H1 (cell line): ENCODE data around the gene SNRPD3. TPM values are rescaled to one million over a fixed set of nuclear protein-coding genes. Genes with fewer than 3 reads are reported as not detected.

Source experiments
- CTCF ChIA-PET: fragments of 300-600 bp; sonication (Branson Sonifier 250); formaldehyde crosslinking; loops from one replicate; lab custom pipeline; 2021; ENCODE audit not compliant: partially characterized antibody; lab: Charles Lee
- POLR2A ChIA-PET: fragments of 300-600 bp; sonication (Branson Sonifier 250); formaldehyde crosslinking; loops from one replicate; lab custom pipeline; 2021; ENCODE audit warnings: inconsistent platforms; ENCODE audit not compliant: partially characterized antibody; lab: Charles Lee
- DNase-seq, 2 experiments: peaks; one replicate each; pipeline versions ENCODE4 v3.0.0 to v3.0.0-alpha.2; 2010 to 2022; ENCODE audit warnings: low spot score in 2 of 2, low read depth in 1 of 2, mixed read lengths in 1 of 2
- FAIRE-seq: peaks from 2 replicates; lab custom pipeline; 2011; peaks lifted over from hg19 to GRCh38; lab: Jason Lieb, UNC
- H2AFZ ChIP-seq: 2 replicates; pipeline ENCODE4 v1.8.1; 2012; ENCODE audit warnings: low read length, inconsistent platforms
- H2AK5ac ChIP-seq: 2 replicates; pipeline ENCODE4 v1.6.1; 2013; ENCODE audit warnings: low read depth, low read length
- H2BK120ac ChIP-seq: replicated peaks from 2 replicates; pipeline ENCODE3; 2013; ENCODE audit warnings: low read depth, low read length, inconsistent platforms
- H2BK12ac ChIP-seq: 2 replicates; pipeline ENCODE4 v1.6.1; 2013; ENCODE audit warnings: low read depth, low read length
- H2BK15ac ChIP-seq: 2 replicates; pipeline ENCODE4 v1.6.1; 2013; ENCODE audit warnings: low read length
- H2BK20ac ChIP-seq: 2 replicates; pipeline ENCODE4 v1.6.1; 2013; ENCODE audit warnings: low read length
- H2BK5ac ChIP-seq: 2 replicates; pipeline ENCODE4 v1.6.1; 2013; ENCODE audit warnings: low read depth, low read length
- H3K14ac ChIP-seq: 2 replicates; pipeline ENCODE4 v1.6.1; 2013; ENCODE audit warnings: inconsistent platforms; ENCODE audit not compliant: insufficient read length
- H3K18ac ChIP-seq: 2 replicates; pipeline ENCODE4 v1.6.1; 2013; ENCODE audit warnings: low read length; ENCODE audit errors: extremely low read depth
- H3K23ac ChIP-seq: 2 replicates; pipeline ENCODE4 v1.6.1; 2013; ENCODE audit warnings: inconsistent platforms; ENCODE audit not compliant: insufficient read length
- H3K23me2 ChIP-seq: 2 replicates; pipeline ENCODE4 v1.6.1; 2013; ENCODE audit warnings: low read depth, low read length
- H3K27ac ChIP-seq: 2 replicates; pipeline ENCODE4 v1.6.1; 2011; ENCODE audit warnings: low read depth, low read length, inconsistent platforms
- H3K27me3 ChIP-seq, 4 experiments: replicated peaks in 1 of 4; 1 replicate in 1 of 4; 2 replicates in 3 of 4; pipeline versions ENCODE4 v1.6.1 to v1.8.1; 2011 to 2013; ENCODE audit warnings: low read length in 3 of 4, mild to moderate bottlenecking in 3 of 4, inconsistent platforms in 2 of 4, mixed read lengths in 2 of 4, moderate library complexity in 1 of 4; ENCODE audit not compliant: control insufficient read depth in 3 of 4, insufficient read depth in 3 of 4; ENCODE audit errors: extremely low read depth in 1 of 4
- H3K36me3 ChIP-seq, 4 experiments: 2 replicates each; pipeline versions ENCODE4 v1.6.1 to v1.8.1; 2011 to 2013; ENCODE audit warnings: mild to moderate bottlenecking in 4 of 4, low read length in 3 of 4, moderate library complexity in 2 of 4, control low read depth in 1 of 4, inconsistent platforms in 1 of 4; ENCODE audit not compliant: insufficient read depth in 4 of 4, control insufficient read depth in 2 of 4
- H3K4ac ChIP-seq: replicated peaks from 2 replicates; pipeline ENCODE3; 2013; ENCODE audit warnings: low read length, low read depth, mixed read lengths, inconsistent platforms; ENCODE audit not compliant: insufficient read length
- H3K4me1 ChIP-seq, 4 experiments: replicated peaks in 1 of 4; 1 replicate in 1 of 4; 2 replicates in 3 of 4; pipeline versions ENCODE4 v1.6.1 to v1.8.1; 2011 to 2013; ENCODE audit warnings: low read length in 3 of 4, inconsistent platforms in 2 of 4, mixed read lengths in 1 of 4; ENCODE audit not compliant: insufficient read depth in 4 of 4, control insufficient read depth in 3 of 4
- H3K4me2 ChIP-seq, 2 experiments: 2 replicates each; pipeline versions ENCODE4 v1.6.1 to v1.8.1; 2011 to 2013; ENCODE audit warnings: low read depth in 2 of 2, low read length in 2 of 2, control low read depth in 1 of 2, inconsistent platforms in 1 of 2, mild to moderate bottlenecking in 1 of 2; ENCODE audit not compliant: insufficient read depth in 1 of 2
- H3K4me3 ChIP-seq, 4 experiments: fragments of 200-600, 300-600 bp in 1 of 4; sonication (generic), shearing (Covaris generic), sonication (Bioruptor Twin) in 1 of 4; 2 replicates each; pipeline versions ENCODE4 v1.5.1 to v1.8.1; 2011 to 2016; ENCODE audit warnings: low read length in 4 of 4, low read depth in 3 of 4, control low read depth in 2 of 4, inconsistent platforms in 2 of 4, mild to moderate bottlenecking in 2 of 4, mixed read lengths in 1 of 4, moderate library complexity in 1 of 4; ENCODE audit not compliant: insufficient read depth in 2 of 4; ENCODE audit errors: extremely low read depth in 1 of 4
- H3K56ac ChIP-seq: replicated peaks from 2 replicates; pipeline ENCODE3; 2013; ENCODE audit warnings: low read depth, mild to moderate bottlenecking, mixed read lengths, low read length, inconsistent platforms; ENCODE audit not compliant: insufficient read length
- H3K79me1 ChIP-seq: 2 replicates; pipeline ENCODE4 v1.6.1; 2013; ENCODE audit warnings: low read depth, low read length, control low read depth
- H3K79me2 ChIP-seq, 2 experiments: 2 replicates each; pipeline versions ENCODE4 v1.6.1 to v1.8.1; 2012 to 2013; ENCODE audit warnings: low read length in 2 of 2, mild to moderate bottlenecking in 2 of 2, inconsistent platforms in 1 of 2; ENCODE audit not compliant: insufficient read depth in 2 of 2, control insufficient read depth in 1 of 2
- H3K9ac ChIP-seq, 4 experiments: replicated peaks in 1 of 4; 1 replicate in 1 of 4; 2 replicates in 3 of 4; pipeline versions ENCODE4 v1.6.1 to v1.8.1; 2011 to 2013; ENCODE audit warnings: low read depth in 3 of 4, low read length in 3 of 4, control low read depth in 2 of 4, mild to moderate bottlenecking in 2 of 4, moderate library complexity in 2 of 4, inconsistent platforms in 1 of 4; ENCODE audit errors: extremely low read depth in 1 of 4
- H3K9me3 ChIP-seq, 2 experiments: 2 replicates each; pipeline versions ENCODE4 v1.6.1 to v1.8.1; 2012 to 2013; ENCODE audit warnings: mild to moderate bottlenecking in 2 of 2, moderate library complexity in 2 of 2, control low read depth in 1 of 2, inconsistent platforms in 1 of 2, low read depth in 1 of 2, low read length in 1 of 2, mixed read lengths in 1 of 2; ENCODE audit not compliant: insufficient read depth in 2 of 2
- H4K20me1 ChIP-seq, 2 experiments: replicated peaks in 1 of 2; 2 replicates each; pipeline versions ENCODE3 to v1.8.1; 2011 to 2013; ENCODE audit warnings: inconsistent platforms in 2 of 2, low read length in 2 of 2, mild to moderate bottlenecking in 1 of 2; ENCODE audit not compliant: insufficient read depth in 2 of 2, control insufficient read depth in 1 of 2
- H4K5ac ChIP-seq: 2 replicates; pipeline ENCODE4 v1.6.1; 2013; ENCODE audit warnings: low read length, low read depth, mixed read lengths, inconsistent platforms; ENCODE audit not compliant: insufficient read length
- H4K8ac ChIP-seq: 2 replicates; pipeline ENCODE4 v1.8.0; 2013; ENCODE audit warnings: mild to moderate bottlenecking, moderate library complexity, low read length, inconsistent platforms; ENCODE audit not compliant: insufficient read depth; ENCODE audit errors: extremely low read depth
- H4K91ac ChIP-seq: replicated peaks from 2 replicates; pipeline ENCODE3; 2013; ENCODE audit warnings: low read length, mixed read lengths, inconsistent platforms; ENCODE audit not compliant: insufficient read length
- POU5F1 ChIP-seq: IDR thresholded peaks from 2 replicates; pipeline ENCODE4 v1.6.1; 2011; ENCODE audit warnings: low read depth, mild to moderate bottlenecking, low read length, moderate library complexity
- RNF2 ChIP-seq: fragments of 200-900, 300-1000 bp; sonication (generic); IDR thresholded peaks from 2 replicates; pipeline ENCODE4 v1.7.1; 2016; ENCODE audit warnings: borderline replicate concordance, low read depth, mild to moderate bottlenecking, antibody characterized with exemption, low read length; ENCODE audit not compliant: poor library complexity, severe bottlenecking; ENCODE audit errors: missing control alignments
- SIRT6 ChIP-seq: IDR thresholded peaks from one replicate; pipeline ENCODE4 v1.7.1; 2012; ENCODE audit warnings: low read length, inconsistent platforms
- WGBS, 2 experiments: shearing (Covaris generic) in 1 of 2; methylation state at CpG; one replicate each; pipeline versions ENCODE4 v1.1.6 to v1.1.7; 2013 to 2015; ENCODE audit warnings: low lambda C conversion rate in 2 of 2, mixed read lengths in 2 of 2, inconsistent platforms in 1 of 2, low coverage in 1 of 2, missing lambda C conversion rate in 1 of 2; ENCODE audit not compliant: insufficient replicate concordance in 2 of 2, insufficient coverage in 1 of 2, insufficient read length in 1 of 2; ENCODE audit errors: extremely low coverage in 1 of 2, missing lambda C conversion rate in 1 of 2; 5-methylcytosine and 5-hydroxymethylcytosine counted together
- polyA plus RNA-seq, 7 experiments: library from polyadenylated mRNA; depleted of rRNA in 3 of 7; stranded (reverse) in 5 of 7; unstranded in 2 of 7; fragments of >200 nt in 5 of 7; fragments of 200-250 nt in 2 of 7; gene quantifications; 1 replicate in 5 of 7; 2 replicates in 1 of 7; 4 replicates in 1 of 7; pipeline versions ENCODE4 v1.2.1 to v1.2.3, GENCODE V29; 2011 to 2013; ENCODE audit warnings: missing spikeins in 2 of 7, mixed read lengths in 2 of 7
- total RNA-seq: library from RNA; stranded (reverse); fragmentation: NEBNext Ultra II Directional; extraction: Animal tissue kit (Norgen Biotek cat#: 25700); gene quantifications from 2 replicates; pipeline ENCODE4 v1.2.1, GENCODE V29; 2021
- TF ChIP-seq, protein P1 (sequence below): IDR thresholded peaks from 2 replicates; pipeline ENCODE4 v1.6.1; 2012; ENCODE audit warnings: low read length, inconsistent platforms

The SNRPD3 gene
- total and polyA plus RNA-seq, 2 of the 8 experiments (the other 6 are each of a cell fraction or from before 2014, with no cell fraction given), result 200 to 455 TPM

DNA sequence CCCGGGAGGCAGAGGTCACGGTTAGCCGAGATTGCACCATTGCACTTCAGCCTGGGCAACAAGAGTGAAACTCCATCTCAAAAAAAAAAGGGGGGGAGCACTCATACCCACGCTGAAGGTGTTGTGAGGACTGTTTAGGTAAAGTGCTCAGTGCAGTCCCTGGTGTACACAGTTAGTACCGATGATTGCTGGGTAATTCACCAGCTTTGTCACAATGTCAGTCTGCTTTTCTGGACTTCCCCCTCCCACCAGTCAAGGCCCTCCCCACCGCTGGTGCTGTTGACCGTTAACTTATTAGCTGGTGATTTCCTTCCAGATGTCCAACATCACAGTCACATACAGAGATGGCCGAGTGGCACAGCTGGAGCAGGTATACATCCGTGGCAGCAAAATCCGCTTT is 11.9 kb downstream of the SNRPD3 start:
- H4K20me1 ChIP-seq, result peaks cover 16 to 40% of the 10 kb centered on the region in 2 experiments
- no peak overlapping the region for H3K4me3 ChIP-seq
- H4K5ac ChIP-seq, result no peak overlapping the region
- no peak overlapping the region; the same call in 1 of the 2 replicates for H4K8ac ChIP-seq
- no peak overlapping the region for H2BK5ac ChIP-seq
- no peak overlapping the region for H3K27ac ChIP-seq
- POLR2A ChIA-PET, result interaction anchor here (1.3 to 9.0 kb wide), 7 partner anchors 8 to 24 kb away, joined by 4 to 91 read pairs (median 8); partner anchors contain the start of genes GUCD1, LRRC75B and SNRPD3
- 93% methylated on average over 10 of the region's 10 CpGs; no CpG with 5 or more reads in 1 of the 2 experiments for WGBS, 2 experiments
- H2BK15ac ChIP-seq, result no peak overlapping the region
- peaks cover 26 to 66% (median 48%) of the 10 kb centered on the region in 4 experiments for H3K36me3 ChIP-seq
- H3K79me1 ChIP-seq, result peaks cover 19% of the 10 kb centered on the region
- DNase-seq (no peak), FAIRE-seq (no peak)
- no peaks in the 10 kb centered on the region for H3K4me1 ChIP-seq
- no peak overlapping the region for H2BK120ac ChIP-seq
- no peak overlapping the region for H3K4me2 ChIP-seq
- no peak overlapping the region for H3K18ac ChIP-seq
- H3K9ac ChIP-seq, result no peak overlapping the region
- CTCF ChIA-PET, result interaction anchor here (1.2 kb wide), 1 partner anchor 42 kb away, joined by 3 read pairs; no protein-coding TSS in a partner anchor
- no peaks in the 10 kb centered on the region for H3K27me3 ChIP-seq
- H3K23me2 ChIP-seq, result no peaks in the 10 kb centered on the region
- H2BK12ac ChIP-seq, result no peak overlapping the region
- no peak overlapping the region for H3K56ac ChIP-seq
- H3K79me2 ChIP-seq, result peaks cover 30 to 48% of the 10 kb centered on the region in 2 experiments
- H2BK20ac ChIP-seq, result no peak overlapping the region
- H3K4ac ChIP-seq, result no peak overlapping the region
- no peak overlapping the region for H2AK5ac ChIP-seq
- no peak overlapping the region for H3K23ac ChIP-seq
- no peak overlapping the region for H4K91ac ChIP-seq
- no peaks in the 10 kb centered on the region for H3K9me3 ChIP-seq
- H2AFZ ChIP-seq, result no peak overlapping the region
- H3K14ac ChIP-seq, result no peak overlapping the region
- TF ChIP-seq SIRT6, result no peak
- TF ChIP-seq POU5F1, result no peak
- TF ChIP-seq, protein P1, sequence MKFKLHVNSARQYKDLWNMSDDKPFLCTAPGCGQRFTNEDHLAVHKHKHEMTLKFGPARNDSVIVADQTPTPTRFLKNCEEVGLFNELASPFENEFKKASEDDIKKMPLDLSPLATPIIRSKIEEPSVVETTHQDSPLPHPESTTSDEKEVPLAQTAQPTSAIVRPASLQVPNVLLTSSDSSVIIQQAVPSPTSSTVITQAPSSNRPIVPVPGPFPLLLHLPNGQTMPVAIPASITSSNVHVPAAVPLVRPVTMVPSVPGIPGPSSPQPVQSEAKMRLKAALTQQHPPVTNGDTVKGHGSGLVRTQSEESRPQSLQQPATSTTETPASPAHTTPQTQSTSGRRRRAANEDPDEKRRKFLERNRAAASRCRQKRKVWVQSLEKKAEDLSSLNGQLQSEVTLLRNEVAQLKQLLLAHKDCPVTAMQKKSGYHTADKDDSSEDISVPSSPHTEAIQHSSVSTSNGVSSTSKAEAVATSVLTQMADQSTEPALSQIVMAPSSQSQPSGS, result no peak
- TF ChIP-seq RNF2, result no peak
